Measurements from ENCODE around the gene TMEM125.

Gene TMEM125

GRCh38 chr1:43250351-43250761, 19.4 kb upstream of the TMEM125 start:
- DNase-seq = no peak

- DNase-seq = no peak
Measured at GRCh38 chr1:43251024-43251423, 18.8 kb upstream of the TMEM125 start.

- DNase-seq = no peak
Measured at GRCh38 chr1:43252225-43252624, 17.6 kb upstream of the TMEM125 start.

GRCh38 chr1:43253173-43253572, 16.6 kb upstream of the TMEM125 start:
- DNase-seq = no peak

GRCh38 chr1:43253876-43254275, 15.9 kb upstream of the TMEM125 start:
- no peak for DNase-seq

- no peak for DNase-seq
Measured at GRCh38 chr1:43255438-43256210, 14.2 kb upstream of the TMEM125 start.

- no peak for DNase-seq
Measured at GRCh38 chr1:43256675-43257570, 12.9 kb upstream of the TMEM125 start.

- no peak for DNase-seq
Measured at GRCh38 chr1:43258370-43258769, 11.4 kb upstream of the TMEM125 start.

- DNase-seq = no peak
Measured at GRCh38 chr1:43265431-43265830, 4.4 kb upstream of the TMEM125 start.

GRCh38 chr1:43266881-43267280, 2.9 kb upstream of the TMEM125 start:
- DNase-seq = no peak

- DNase-seq = no peak
Measured at GRCh38 chr1:43267291-43267805, 2.4 kb upstream of the TMEM125 start.

GRCh38 chr1:43267818-43268425, 1.9 kb upstream of the TMEM125 start:
- DNase-seq = no peak

GRCh38 chr1:43270421-43271095, 775 bp downstream of the TMEM125 start:
- DNase-seq = no peak

GRCh38 chr1:43271186-43272118, 1.7 kb downstream of the TMEM125 start:
- DNase-seq = no peak

GRCh38 chr1:43272161-43272560, 2.4 kb downstream of the TMEM125 start:
- no peak for DNase-seq

GRCh38 chr1:43272576-43273571, 3.1 kb downstream of the TMEM125 start:
- DNase-seq = no peak

- no peak for DNase-seq
Measured at GRCh38 chr1:43273708-43274107, 3.9 kb downstream of the TMEM125 start.

- DNase-seq = peak; percentile 69
Measured at GRCh38 chr1:43274125-43274803, 4.5 kb downstream of the TMEM125 start.

GRCh38 chr1:43274804-43275180, 5.0 kb downstream of the TMEM125 start:
- no peak for DNase-seq
